SHP77 treated with DMSO at 0.1 percent for 48 hours (cell line): Measurements from ENCODE around the gene ALDH4A1.

Source experiments
- DNase-seq: peaks from one replicate; lab custom pipeline; 2025; lab: John Stamatoyannopoulos, UW

ALDH4A1 gene

DNA sequence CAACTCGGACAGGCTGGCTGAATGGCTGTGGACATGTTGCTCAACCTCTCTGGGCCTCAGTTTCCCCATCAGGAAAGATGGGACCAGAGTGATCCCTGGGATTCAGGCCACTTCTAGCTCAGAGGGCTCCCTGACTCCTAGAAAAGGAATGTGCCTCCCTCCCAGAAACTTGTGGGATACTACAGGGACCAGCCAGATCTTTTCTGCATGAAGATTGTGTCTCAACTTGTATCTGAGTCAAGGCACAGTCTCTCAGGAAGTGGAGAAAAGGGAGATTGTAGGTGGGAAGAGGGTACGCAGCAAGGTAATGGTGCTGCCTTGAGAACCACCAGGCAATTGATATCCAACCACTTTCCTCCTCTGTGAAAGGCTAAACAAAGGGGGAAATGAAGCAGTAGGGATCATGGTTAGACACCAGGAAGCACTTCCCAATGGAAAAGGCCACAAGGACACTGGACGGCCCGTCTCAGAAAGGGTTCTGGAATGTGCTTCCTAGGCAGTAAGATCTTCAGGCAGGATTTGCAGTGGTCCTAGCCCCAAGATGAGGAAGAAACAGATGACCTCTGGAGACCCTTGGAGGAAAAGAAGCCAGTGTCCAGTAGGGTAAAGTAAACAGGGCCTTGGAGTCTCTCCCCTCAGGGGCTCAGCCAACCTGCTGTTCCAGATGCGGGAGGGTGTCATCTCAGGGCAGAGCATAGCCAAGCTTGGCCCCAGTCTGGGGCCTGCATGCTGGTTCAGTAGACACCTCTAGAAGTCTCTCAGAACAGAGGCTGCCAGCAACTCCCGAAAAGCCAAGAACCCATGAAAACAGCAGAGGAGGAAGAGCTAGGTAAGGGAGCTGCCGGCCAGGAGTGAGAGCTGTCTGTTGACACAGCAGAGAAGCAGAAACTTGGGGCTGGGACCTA is 37.3 kb upstream of the ALDH4A1 start:
- DNase-seq, result no peak

DNA sequence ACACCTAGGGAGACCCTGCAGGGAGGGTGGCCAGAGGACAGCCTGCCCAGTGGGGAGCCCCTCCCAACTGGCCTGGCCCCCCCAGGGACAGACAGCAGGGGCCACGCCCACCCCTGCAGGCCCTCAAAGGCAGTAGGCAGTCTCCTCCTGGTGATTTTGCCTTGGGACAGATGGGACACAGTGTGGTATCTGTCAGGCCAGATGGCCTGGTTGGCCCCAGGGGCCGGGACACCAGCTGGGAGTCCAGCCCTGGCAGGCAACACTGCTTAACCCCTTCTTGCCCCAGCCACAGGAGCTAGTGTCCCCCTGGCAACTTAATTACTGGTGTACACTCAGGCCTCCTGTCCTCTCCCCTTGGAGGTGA is 36.3 kb upstream of the ALDH4A1 start:
- DNase-seq, result no peak

DNA sequence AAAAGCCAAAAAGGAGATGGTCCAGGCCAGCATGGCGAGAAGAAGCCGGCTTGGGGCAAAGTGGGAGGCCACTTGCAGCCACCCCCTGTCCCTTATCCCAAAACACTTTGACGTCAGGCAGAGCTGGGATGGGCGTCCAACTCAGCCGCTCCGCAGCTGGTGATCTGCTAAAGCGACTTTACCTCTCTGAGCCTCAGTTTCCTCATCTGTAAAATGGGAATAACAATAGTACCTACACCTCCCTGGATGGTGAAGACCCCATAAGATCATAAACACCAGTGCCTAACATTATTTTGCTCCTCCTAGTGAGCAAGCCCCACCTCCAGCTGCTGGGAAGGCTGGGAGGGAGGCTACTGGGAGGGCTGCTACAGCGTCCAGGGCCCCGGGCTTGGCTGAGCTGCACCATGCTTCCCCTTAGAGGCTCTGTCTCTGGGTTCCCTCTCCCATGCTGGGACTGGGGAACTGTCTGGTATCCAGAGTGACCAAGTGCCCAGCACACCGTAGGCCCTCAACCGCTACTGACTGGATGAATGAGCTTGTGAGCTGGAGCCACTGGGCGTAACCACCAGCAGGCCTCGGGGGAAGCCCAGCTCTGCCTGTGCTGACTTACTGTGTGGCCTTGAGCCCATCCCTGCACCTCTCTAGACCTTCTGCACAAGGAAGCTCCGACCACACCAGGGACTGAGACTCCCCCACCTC is 35.8 kb upstream of the ALDH4A1 start:
- no peak for DNase-seq

DNA sequence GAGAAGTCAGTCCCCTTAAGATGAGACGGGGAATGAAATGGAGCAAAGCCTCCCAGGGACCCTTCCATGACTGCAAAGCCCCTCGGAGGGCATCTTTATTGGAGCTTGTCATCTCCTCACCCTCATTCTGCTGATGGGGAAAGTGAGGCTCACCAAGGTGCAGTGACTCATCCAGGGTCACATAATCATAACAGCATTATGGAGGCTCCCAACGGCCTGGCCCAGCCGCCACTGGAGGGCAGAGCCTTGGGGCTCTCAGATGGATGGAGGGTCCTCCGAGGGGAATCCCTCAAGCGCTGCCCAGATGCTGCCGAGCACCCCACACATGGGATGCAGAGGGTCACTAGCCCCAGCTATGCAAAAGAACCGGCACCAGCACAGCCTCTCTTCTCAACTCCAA is 35.2 kb upstream of the ALDH4A1 start:
- DNase-seq, result no peak

DNA sequence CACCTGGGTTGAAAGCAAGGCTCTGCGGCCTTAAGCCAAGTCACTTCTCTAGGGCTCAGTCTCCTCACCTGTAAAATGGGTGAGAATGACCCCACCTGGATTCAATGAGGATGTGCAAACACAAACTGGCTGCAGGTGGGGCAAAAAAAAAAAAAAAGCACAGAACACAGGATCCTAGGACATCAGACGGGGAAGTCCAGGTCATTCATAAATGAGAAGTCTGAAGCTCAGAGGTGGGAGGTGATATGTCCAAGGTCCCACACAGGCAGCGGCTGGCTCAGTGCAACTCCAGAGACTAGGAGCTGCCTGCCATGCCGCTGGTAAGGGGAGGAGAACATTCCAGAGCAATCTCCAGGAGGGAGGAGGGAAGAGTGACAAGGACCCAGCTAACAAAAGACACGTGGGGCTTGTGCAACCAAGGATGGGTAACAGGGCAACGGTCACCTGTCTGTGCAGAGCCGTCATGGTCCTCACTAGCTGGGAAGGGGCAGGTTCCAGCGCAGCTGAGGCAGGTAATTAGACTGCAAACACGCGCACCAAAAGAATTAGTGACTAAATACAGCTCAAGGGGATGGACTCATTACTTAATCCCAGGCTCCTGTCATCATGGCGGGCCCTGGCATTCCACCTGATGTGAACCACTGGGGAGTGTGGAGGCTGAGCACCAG is 34.6 kb upstream of the ALDH4A1 start:
- DNase-seq, result no peak

DNA sequence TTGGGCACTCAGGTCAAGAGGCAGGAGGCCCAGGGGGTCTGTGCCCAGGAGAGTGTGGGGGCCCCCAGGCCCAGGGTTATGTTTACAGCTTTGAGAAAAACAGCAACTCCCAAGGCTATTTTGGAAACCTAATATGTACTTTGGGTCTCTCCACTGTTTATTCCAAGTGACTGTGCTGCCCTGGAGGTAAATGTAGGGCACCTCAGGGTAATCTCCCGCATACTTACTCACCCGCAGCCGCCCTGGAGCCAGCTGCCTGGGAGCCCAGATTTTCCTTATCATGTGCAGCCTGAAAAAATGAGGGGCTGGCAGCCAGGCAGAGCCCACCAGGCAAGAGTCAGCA is 34.1 kb upstream of the ALDH4A1 start:
- no peak for DNase-seq

DNA sequence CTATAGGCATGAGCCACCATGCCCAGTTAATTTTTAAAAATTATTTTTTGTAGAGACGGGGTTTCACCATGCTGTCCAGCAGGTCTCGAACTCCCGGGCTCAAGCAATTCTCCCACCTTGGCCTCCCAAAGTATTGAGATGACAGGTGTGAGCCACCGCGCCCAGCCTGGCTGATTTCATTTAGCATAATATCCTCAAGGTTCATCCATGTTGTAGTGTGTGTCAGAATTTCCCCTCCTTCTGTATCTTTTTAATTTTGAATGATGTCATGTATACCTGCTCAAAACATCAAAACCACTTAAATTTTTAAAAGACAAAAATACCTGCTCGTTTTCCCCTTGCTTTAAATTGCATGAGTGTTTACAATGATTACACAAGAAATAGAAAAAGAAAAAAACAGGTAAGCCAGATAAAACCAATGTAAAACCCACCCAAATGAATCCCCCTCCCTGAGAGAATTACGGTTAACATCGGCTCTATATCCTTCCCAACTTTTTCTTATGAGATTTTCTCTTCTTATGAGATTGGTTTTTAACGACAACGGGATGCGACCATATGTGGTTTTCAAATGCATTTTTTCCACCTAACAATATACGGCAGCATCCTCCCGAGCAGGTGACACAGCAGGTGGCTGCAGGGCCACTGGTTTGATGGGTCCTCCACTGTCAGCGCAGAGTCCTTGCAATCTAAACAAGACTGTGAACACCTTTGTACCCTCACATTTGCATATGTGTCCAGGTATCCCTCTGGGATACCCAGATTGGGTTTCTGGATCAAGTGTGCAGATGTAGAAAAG is 32.0 kb upstream of the ALDH4A1 start:
- DNase-seq, result no peak

DNA sequence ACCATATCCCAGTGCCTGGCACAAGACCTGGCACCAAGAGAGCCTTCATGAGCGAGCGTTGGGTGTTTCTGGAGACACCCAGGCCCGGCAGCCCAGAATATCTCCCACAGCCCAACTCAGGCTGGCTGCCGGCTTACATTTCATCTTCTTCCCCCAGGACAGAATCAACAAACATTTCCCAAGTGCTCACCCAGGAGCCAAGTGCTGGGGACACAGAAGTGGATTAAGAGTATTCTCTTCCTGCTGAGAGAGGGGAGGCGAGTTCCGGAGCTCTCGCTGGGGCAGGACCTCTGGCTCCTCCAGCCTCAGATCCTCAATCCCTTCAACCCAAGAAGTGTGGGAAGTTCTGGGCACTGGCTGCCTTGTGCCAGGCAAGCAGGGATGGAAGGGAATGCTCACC is 30.5 kb upstream of the ALDH4A1 start:
- DNase-seq, result no peak

DNA sequence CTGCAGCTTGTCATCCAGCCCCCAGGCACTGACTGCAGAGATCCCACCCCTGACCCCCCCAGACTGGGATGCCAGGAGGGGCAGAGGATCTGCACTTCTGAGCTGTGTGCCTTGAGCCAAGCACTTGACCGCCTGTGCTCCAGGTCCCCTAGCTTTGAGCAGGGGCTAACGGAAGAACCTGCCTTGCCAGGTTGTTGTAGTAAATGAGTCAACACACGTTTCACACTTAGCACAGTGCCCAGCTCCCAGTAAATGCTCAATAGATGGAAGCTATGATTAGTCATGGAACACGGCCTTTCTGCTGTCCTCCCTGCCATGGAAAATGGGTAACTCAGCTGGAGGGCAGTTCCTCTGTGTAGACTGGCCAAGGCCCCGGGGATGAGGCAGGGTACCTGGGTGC is 30.0 kb upstream of the ALDH4A1 start:
- no peak for DNase-seq

DNA sequence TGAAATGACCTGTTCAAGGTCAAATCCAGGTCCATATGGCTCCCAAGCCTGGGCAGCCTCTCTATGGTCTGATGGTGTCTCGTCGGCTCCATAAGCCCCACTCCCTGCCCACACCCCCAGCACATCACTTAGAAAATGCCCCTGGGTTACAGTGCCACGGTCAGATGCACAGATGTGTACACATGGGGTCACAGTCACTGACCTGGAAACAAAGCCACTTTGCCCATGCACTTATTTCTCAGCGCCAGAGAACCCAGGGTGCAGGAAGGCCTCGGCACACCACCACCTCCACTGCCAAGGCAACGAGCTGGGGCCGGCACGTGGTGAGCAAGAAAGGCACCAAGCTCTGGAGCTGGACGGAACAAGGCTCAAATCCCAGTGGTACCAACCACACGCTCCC is 29.4 kb upstream of the ALDH4A1 start:
- DNase-seq, result no peak

DNA sequence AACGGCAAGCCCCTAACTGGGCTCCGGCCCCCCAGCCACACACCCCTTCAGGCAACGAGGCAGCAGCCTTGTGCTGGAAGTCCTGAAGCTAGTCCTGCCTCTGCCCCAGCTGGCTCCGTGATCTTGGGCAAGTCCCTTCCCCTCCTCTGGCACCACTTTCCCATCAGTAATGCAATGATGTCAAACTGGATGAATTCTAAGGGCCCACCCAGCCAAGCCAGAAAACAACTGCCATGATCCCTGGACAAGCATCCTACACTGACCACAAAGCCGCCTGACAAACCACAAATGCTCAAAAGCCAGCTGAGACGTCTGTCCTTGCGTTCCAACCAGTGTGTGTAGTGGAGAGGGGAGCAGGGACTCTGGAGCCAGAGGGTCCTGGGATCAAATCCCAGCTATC is 27.3 kb upstream of the ALDH4A1 start:
- no peak for DNase-seq

DNA sequence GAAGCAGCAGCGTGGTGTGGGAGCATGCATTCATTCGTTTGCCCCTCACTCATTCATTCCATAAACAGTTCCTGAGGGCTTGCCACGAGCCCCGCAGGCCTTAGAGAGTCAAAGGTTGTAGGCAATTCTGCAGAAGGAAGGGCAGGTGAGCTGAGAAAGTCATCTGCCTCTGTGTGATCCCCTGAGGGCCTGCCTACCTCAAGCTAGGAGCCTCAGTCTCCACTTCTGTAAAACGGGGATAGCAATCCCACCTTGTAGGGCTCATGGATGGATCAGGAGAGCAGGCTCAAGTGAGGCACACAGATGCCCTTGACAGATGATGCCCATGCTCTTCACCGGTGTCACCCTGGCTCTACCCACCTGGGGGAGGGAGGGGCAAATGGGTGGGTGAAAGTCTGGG is 26.6 kb upstream of the ALDH4A1 start:
- no peak for DNase-seq

DNA sequence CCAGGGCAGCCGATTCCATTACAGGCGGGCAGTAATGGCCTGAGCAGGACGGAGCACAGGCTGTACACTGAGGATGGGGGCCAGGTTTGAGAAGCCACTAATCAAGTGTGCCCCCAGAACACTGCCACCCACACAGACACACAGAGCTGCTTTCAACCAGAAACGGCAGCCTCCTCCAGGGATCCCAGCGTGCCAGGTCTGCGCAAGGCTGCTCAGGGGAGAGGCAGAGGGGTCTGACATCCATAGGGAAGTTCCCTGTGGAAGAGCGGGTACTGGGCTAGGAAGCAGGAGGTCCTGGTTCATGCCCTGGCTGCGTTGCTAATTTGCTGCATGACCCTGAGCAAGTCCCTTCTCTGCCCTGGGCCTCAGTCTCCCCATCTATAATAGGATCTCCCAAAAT is 26.1 kb upstream of the ALDH4A1 start:
- no peak for DNase-seq

DNA sequence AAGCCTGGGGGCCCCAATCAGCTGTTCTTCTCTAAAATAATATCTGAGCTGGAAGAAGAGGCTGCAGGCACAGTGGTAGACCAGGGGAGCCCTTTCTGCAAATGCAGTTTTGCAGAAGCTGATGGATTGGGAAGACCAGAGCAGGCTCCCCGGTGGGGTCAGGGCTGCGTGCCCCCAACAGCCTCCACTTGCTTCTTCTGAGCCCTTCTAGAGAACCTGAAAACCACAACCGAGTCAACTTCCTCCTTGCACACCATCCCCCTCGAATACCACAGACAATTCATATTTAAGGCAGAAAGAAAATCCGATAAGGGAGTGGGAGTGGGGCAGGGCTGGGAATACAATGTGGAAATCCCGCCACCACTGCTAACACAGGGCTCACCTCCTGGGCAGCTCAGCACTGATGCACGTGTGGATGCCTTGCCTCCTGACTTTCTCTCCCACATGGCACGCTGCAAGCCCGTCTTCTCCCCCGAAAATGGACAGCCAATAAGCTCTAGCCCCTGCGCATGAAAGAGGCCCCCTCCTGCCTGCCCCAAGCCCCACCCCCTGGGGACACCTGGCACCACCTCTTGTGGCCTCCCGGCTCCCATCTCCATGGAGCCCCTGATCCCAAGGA is 25.4 kb upstream of the ALDH4A1 start:
- no peak for DNase-seq

DNA sequence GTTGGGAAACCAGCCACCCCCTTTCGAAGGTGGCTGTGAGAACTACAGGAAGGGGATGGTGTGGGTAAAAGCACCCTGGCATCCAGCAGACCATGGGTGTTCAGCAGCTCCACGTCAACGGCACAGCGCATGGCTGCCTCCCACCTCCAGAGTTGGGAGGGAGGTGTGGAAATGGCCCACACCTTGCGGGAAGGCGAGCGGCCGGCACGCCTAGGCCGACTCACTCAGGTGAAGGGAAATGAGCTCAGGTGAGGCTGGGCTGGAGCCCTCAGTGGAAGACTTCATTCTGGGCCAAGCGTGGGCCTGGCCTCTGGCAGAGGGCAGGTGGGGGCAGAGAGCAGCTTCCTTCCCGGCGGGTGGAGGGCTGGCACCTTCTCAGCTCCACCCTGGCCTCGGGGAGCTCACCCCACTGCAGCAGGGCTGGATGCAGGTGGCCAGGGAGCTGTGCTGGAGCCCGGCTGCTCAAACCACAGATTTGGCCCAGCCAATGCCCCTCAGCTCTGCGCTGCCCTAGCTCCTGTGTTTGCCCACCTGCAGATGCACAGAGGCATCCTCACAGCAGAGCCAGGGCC is 24.8 kb upstream of the ALDH4A1 start:
- DNase-seq, result peak; percentile 12

DNA sequence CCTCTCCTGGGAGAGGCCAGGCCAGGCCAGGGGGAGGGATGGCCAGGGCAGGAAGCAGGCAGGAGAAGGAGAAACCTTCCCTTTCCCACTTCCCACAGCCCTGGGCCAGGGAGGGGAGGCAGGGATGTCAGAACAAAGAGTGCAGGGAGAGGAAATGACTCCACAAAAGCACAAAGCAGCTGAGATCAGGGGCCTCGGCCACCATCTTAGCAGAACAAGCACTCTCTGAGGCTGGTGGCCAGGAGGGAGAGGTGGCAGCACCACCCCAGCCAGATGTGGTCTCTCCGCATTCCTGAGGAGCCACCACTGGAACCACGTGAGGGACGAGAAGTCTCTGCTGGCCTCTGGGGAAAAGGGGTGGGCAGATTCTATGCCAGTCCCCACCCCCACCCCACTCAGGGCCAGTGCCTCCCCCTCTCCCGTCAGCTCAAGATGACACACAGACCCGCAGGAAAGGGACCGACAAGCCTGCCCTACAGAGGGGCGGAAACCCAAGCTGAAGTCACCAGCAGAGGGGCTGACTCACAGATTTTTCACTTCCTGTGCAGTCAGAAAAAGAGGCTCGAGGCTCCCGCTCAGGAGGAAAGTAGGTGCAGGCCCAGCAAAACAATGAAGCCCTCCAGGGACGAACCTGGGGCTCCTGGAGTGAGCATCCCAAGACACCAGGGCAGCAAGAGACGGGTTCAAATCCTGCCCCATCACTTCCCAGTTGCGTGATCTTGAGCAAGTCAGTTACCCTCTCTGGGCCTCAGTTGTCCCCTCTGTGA is 24.1 kb upstream of the ALDH4A1 start:
- DNase-seq, result no peak

DNA sequence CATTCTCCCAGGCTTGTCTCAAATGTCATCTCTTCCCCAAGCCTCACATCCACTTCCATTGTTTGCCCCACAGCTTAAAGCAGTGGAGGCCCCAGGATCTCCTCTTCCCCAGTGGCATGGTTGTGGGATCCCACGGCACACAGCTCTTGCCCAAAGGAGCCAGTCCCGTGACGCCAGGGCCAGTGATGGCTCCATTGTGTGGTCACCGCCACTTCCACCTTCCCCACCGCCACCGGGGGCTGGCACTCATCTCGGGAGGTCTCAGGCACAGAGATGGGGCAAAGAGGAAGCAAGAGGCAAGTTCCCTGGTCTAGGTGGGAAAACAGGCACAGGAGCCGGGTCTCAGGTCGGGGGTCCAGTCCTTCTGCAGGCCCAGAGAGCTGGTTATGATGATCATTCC is 22.9 kb upstream of the ALDH4A1 start:
- DNase-seq, result no peak

DNA sequence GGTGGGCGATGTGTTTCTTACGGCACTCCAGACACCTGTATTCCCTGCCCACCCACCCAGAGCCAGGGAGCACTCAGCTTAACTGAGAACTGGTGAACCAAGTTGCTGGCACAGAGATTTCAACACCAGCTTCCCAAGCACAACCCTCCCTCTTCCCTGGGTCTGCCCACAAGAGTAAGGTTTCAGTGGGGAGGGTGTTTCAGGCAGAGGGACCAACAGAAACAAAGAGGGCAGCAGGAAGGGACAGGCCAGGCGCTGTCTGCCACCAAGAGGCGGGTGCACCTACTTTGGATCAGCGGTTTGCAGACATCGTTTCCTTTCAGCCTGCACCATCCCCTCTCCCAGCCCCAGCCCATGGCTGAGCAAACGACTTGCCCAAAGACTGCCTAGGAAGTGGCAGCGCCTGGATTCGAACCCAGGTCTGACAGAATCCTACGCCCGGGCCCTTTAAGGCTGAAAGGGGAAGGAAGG is 21.9 kb upstream of the ALDH4A1 start:
- DNase-seq, result peak; percentile 60

DNA sequence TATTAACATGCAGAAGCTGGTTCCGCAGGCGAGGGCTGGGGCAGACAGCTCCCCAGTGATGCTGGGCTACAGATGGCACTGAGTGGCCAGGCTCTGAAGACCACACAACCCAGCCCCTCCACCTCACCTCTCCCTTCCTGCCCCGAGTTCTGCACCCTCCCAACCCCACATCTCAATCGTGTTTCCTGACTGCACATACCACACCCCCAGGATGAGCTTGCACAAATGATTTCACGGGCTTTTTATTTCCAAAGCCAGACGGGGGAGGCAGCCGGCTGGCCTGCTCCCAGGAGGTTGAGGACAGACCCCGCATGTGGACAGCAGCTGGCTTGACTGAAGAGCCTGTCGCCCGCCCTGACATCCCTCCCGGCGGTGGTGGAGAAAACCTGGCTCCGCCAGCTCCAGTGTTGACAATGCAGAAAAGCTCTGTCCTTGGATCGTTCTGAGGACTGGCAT is 21.4 kb upstream of the ALDH4A1 start:
- peak; percentile 60 for DNase-seq
